NCI-H1436 treated with DMSO at 0.1 percent for 48 hours (cell line): ENCODE data around the gene ANXA6.

Source experiments
- DNase-seq: peaks from one replicate; lab custom pipeline; 2025; lab: John Stamatoyannopoulos, UW

Gene ANXA6

DNA sequence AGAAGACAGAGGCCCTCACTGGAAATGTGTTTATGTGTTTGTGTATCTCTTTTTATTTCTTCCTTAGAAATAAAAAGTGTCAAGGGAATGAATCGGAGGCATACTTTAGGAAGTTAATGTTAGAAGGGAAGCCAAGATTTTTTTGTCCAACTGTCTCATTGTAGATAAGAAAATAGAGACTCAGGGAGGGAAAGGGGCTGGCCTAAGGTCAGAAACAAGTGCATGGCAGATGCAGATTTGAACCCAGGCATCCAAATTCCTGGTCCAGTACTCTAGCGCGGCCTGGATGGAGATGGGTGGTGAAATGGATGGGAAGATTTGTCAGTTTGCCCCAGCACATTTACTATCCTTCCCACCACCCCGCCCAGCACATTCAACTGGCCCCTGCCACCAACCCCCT is 56.9 kb downstream of the ANXA6 start:
- no peak for DNase-seq

- no peak for DNase-seq
Observed at GRCh38 chr5:151098768-151099121, 58.8 kb downstream of the ANXA6 start.

- DNase-seq: no peak
Observed at GRCh38 chr5:151097820-151098767, 59.5 kb downstream of the ANXA6 start.

- DNase-seq: no peak
Observed at GRCh38 chr5:151097061-151097460, 60.5 kb downstream of the ANXA6 start.

- DNase-seq: no peak
Observed at GRCh38 chr5:151096001-151096373, 61.6 kb downstream of the ANXA6 start.

GRCh38 chr5:151095341-151096000 is 62.1 kb downstream of the ANXA6 start:
- DNase-seq: no peak

DNA sequence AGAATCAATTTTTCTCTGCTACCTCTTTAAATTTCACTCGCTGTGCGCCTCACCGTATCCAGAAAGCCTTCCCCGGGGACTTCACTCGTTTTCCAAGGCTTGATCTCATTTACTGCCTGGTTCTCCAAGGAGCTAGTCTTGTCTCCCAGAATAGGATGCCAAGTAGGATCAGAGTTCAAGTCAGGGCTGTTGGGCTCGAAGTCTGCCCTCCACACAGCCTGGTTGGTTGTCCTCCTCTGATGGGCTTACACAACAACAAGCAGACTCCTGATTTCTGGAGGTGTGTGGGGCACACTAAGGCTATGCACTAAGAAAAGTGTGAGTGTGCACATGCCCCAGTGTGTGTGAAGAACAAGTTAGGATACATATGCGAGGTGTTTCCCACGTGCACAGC is 62.7 kb downstream of the ANXA6 start:
- no peak for DNase-seq

DNA sequence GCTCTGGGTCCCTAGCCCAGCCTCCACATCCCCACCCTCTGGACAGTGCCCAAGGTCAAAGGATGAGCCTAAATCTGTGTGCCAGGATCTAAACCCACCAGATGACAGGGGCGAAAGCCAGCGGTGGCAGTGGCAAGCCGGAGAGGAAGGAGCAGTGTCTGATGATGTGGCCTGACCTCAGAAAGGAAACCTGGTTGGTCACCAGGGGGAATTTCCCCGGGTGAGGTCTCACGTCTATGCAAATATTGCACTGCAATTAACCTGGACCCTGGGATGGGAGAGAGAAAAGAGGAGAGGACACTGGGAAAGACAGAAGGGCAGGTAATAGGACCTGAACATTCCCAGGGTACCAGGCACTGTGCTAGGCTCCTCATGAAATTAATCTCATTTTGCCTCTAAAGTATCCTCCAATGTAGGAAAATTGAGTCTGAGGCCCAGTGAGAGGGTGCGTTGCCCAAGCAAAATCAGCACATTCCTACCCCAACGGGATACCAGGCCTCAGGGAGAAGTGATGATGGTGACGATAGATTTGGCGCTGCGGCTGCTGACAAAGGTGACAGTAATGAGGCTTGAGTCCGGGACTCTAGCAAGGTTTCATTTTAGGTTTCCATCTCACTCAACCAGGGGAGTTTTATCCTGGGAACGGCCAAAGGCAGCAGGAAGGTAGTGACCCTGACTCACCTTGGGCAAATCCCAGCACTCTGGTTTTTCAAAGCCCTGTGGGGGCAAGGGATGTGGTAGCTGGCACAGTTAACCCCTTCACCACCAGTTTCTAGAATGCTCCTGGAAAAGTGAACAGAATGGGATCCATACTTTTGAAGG is 63.3 kb downstream of the ANXA6 start:
- DNase-seq: no peak

DNA sequence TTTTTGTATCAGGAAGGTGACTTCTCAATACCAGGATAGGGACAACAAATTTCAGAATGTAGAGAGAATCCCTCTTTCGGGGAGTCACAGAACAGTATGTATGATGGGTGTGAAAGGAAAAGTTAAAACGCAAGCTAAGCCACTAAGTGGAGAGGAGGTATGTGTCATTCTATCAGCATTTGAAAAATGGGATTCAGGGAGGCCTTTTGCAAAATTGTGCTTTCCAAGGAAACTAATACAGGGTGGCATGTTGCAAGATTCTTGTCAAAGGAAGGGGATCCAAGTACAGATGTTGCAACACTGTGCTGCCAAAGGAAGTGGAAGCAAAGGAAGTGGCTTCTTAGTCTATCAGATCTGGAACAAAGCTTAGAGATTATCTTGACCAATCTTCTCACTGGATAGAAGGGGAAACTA is 64.1 kb downstream of the ANXA6 start:
- no peak for DNase-seq

- no peak for DNase-seq
Observed at GRCh38 chr5:151092762-151093161, 64.8 kb downstream of the ANXA6 start.

DNA sequence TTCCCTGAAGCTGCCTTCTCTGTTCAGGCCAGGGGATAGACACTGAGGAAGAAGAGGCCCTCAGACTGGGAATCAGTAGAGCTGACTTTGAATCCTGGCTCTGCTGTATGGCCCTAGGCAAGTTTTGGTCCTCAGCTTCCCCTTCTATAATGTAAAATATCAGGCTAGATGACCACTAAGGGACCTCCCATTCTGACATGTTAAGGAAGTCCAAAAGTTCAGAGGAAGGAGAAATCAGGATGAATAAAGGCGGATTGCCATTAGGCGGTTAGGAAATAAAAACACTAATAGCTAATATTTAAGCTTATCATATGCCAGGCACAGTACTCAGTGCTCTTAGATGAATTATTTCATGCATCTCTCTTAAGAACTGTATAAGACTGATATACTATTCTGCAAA is 67.9 kb downstream of the ANXA6 start:
- DNase-seq: no peak

- DNase-seq: no peak
Observed at GRCh38 chr5:151088986-151089385, 68.6 kb downstream of the ANXA6 start.

DNA sequence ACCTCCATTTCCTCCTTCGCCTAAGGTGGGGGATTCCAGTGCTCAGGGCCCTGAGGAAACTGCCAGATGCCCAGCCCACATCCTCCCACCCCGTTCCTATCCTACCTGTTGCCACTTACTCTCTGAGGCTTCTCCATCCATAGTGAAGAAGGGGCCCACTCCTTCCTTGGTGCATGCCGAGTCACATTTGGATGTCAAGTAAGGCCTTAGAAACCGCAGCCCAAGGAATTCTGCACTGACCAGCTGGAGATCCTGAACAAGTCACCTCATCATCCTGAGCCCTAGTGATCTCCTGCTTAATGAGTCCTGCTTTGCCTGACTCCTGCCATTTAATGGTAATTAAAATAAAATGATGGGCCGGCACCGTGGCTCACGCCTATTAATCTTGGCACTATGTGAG is 70.1 kb downstream of the ANXA6 start:
- DNase-seq: no peak

GRCh38 chr5:151086905-151087360 is 70.6 kb downstream of the ANXA6 start:
- no peak for DNase-seq

GRCh38 chr5:151086192-151086869 is 71.2 kb downstream of the ANXA6 start:
- no peak for DNase-seq

DNA sequence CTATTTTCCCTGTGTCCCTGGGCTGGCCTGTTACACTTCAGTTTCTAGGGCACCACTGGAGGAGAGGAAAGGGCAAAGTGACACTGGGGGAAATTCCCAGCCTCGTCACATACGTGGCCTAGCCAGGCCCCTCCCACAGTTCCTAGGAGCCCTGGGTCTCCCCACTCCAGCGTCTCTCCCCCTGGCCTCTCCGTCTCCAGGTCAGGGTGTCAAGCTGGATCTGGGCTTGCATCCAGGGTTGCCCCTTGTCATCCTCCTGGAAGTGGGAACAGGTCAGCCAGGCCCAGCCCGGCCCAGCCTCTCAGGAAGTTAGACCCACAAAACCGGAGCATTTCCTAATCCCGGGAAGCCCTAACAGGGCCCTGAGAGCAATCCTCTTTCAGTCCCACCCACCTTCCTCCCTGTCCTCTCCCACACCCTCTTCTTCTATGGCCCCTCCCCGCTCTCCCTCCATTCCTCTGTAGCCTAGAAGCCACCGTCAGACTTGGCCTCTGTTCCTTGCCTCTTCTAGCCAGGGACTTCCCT is 72.0 kb downstream of the ANXA6 start:
- no peak for DNase-seq

DNA sequence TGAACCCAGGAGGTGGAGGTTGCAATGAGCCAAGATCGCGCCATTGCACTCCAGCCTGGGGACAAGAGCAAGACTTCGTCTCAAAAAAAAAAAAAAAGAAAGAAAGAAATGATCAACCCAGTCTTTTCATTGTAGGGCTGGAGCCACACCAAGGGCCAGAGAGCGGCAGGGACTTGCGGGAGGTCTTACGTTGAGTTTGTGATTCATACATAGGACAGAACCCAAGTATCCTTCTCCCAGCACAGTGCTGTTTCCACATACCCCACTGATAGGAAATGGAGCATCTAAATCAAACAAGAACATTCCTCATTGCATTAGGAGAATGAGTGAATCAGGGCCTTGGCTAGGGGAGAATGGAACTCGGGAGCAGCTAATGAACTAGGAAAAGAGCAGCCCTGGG is 73.2 kb downstream of the ANXA6 start:
- DNase-seq: no peak

- no peak for DNase-seq
Observed at GRCh38 chr5:151083081-151083676, 74.4 kb downstream of the ANXA6 start.

GRCh38 chr5:151082282-151082902 is 75.2 kb downstream of the ANXA6 start:
- DNase-seq: no peak

- DNase-seq: no peak
Observed at GRCh38 chr5:151081431-151082281, 75.9 kb downstream of the ANXA6 start.
